GM12878 (cell line): ENCODE results near the gene MAP1S. TPM values are rescaled to one million over a fixed set of nuclear protein-coding genes. Genes with fewer than 3 reads are reported as not detected.

Experiments used
- BACH1 ChIP-seq: fragments of 450-650 bp; IDR thresholded peaks from 2 replicates; pipeline ENCODE4 v1.6.1; 2017; ENCODE audit warnings: mild to moderate bottlenecking, borderline replicate concordance
- CTCF ChIP-seq, 3 experiments: IDR thresholded peaks in 2 of 3; conservative IDR thresholded peaks in 1 of 3; 2 replicates each; pipeline ENCODE4 v1.5.1; 2011; ENCODE audit warnings: low read depth in 3 of 3, low read length in 3 of 3, mild to moderate bottlenecking in 3 of 3, control low read depth in 2 of 3, moderate library complexity in 2 of 3, inconsistent platforms in 1 of 3, mixed read lengths in 1 of 3; ENCODE audit not compliant: control insufficient read depth in 2 of 3, insufficient read depth in 1 of 3; ENCODE audit errors: extremely low read depth in 1 of 3
- IKZF2 ChIP-seq, 2 experiments: fragments of 450-650 bp; IDR thresholded peaks; 2 replicates each; pipeline ENCODE4 v1.6.1; 2017; ENCODE audit warnings: mild to moderate bottlenecking in 2 of 2, moderate library complexity in 2 of 2
- IRF4 ChIP-seq: IDR thresholded peaks from 2 replicates; pipeline ENCODE4 v1.6.1; 2011; ENCODE audit warnings: low read depth, low read length
- USF1 ChIP-seq: IDR thresholded peaks from 2 replicates; pipeline ENCODE4 v1.6.1; 2011; ENCODE audit warnings: borderline replicate concordance, low read depth, mild to moderate bottlenecking, moderate library complexity, mixed read lengths, low read length; ENCODE audit not compliant: insufficient read depth; ENCODE audit errors: extremely low read length
- ZBTB40 ChIP-seq: fragments of 450-650 bp; IDR thresholded peaks from 2 replicates; pipeline ENCODE4 v1.6.1; 2016; ENCODE audit warnings: mild to moderate bottlenecking, moderate library complexity, borderline replicate concordance
- polyA plus RNA-seq, 11 experiments: library from polyadenylated mRNA; depleted of rRNA in 4 of 11; unstranded in 6 of 11; stranded (reverse) in 5 of 11; fragments of >200 nt; fragmentation: Nextera tagmentation in 4 of 11; fragmentation: Illumina TruSeq in 1 of 11; extraction: Ambion mirVana in 4 of 11; extraction: Trizol in 1 of 11; gene quantifications; 1 replicate in 1 of 11; 2 replicates in 10 of 11; pipeline versions ENCODE4 v1.2.1 to v1.2.3, GENCODE V29; 2011 to 2016; ENCODE audit warnings: inconsistent platforms in 2 of 11, missing spikeins in 2 of 11, low read depth in 1 of 11
- total RNA-seq, 4 experiments: library from RNA; depleted of rRNA in 3 of 4; stranded (reverse); fragments of >200 nt in 3 of 4; fragmentation: Illumina TruSeq in 1 of 4; extraction: Trizol in 1 of 4; gene quantifications; 2 replicates each; pipeline versions ENCODE4 v1.2.1 to v1.2.3, GENCODE V29; 2013 to 2021
- TF ChIP-seq, protein P1 (sequence below): fragments of 450-650 bp; formaldehyde crosslinking; IDR thresholded peaks from 2 replicates; pipeline ENCODE4 v1.5.0; 2022; ENCODE audit warnings: mild to moderate bottlenecking, missing genetic modification characterization

The MAP1S gene
- total and polyA plus RNA-seq, 10 of the 15 experiments (the other 5 are each of a cell fraction or from before 2014, with no cell fraction given), result 2.1 to 63.9 (median 15.0) TPM

GRCh38 chr19:17755443-17755890 lies 36.2 kb downstream of the MAP1S start (continued):
- no peak for TF ChIP-seq ZBTB40
- TF ChIP-seq, protein P1, sequence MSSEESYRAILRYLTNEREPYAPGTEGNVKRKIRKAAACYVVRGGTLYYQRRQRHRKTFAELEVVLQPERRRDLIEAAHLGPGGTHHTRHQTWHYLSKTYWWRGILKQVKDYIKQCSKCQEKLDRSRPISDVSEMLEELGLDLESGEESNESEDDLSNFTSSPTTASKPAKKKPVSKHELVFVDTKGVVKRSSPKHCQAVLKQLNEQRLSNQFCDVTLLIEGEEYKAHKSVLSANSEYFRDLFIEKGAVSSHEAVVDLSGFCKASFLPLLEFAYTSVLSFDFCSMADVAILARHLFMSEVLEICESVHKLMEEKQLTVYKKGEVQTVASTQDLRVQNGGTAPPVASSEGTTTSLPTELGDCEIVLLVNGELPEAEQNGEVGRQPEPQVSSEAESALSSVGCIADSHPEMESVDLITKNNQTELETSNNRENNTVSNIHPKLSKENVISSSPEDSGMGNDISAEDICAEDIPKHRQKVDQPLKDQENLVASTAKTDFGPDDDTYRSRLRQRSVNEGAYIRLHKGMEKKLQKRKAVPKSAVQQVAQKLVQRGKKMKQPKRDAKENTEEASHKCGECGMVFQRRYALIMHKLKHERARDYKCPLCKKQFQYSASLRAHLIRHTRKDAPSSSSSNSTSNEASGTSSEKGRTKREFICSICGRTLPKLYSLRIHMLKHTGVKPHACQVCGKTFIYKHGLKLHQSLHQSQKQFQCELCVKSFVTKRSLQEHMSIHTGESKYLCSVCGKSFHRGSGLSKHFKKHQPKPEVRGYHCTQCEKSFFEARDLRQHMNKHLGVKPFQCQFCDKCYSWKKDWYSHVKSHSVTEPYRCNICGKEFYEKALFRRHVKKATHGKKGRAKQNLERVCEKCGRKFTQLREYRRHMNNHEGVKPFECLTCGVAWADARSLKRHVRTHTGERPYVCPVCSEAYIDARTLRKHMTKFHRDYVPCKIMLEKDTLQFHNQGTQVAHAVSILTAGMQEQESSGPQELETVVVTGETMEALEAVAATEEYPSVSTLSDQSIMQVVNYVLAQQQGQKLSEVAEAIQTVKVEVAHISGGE (CRISPR knock-in tag), result no peak
- TF ChIP-seq IRF4, result no peak
- no peak for TF ChIP-seq USF1
- no peak for TF ChIP-seq IKZF2 (IDR thresholded peaks at IDR 0.05)
- TF ChIP-seq CTCF (IDR thresholded peaks at IDR 0.05 in 2 of 3, conservative IDR thresholded peaks at IDR 0.05 in 1 of 3; ENCODE audit: control insufficient read depth in 2 of 3, extremely low read depth in 1 of 3, insufficient read depth in 1 of 3, low read depth in 3 of 3, low read length in 3 of 3), result no peak
- no peak for TF ChIP-seq BACH1
